ENCODE measurements around the gene RAB40B.

Gene RAB40B

DNA sequence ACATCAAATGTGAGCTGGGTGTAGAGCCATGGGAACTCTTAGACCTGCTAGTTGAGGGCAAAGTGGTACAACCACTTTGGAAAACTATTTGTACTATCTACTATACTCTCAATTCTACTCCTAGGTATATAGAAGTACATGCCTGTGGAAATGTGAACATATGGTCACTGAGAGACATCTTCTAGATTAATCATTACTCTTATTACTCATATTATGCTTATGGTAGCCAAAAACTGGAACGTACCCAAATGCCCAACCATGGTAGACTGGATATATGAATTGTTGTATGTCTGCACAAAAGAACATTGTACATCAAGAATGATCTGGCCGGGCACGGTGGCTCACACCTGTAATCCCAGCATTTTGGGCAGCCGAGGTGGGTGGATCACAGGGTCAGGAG lies 53.0 kb downstream of the RAB40B start:
- no peak for DNase-seq

DNA sequence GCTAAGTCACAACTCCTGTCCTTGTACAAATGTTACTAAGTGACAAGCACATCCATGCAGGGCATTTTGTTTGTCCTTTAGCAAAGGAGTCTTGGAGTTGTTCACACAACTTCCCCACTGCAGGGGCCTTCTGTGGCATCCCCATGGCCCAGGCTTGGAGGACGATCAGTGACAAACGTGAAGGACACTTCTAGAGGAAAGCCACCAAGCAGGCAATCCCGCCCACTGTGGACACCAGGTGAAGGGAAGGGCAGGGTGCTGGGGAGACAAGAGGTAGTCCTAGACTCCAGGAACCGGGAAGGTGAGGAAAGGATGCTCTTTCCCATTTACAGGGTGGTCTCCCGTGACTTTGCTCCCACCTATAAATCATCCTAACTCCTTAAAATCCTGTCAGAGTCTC lies 54.4 kb downstream of the RAB40B start:
- no peak for DNase-seq

DNA sequence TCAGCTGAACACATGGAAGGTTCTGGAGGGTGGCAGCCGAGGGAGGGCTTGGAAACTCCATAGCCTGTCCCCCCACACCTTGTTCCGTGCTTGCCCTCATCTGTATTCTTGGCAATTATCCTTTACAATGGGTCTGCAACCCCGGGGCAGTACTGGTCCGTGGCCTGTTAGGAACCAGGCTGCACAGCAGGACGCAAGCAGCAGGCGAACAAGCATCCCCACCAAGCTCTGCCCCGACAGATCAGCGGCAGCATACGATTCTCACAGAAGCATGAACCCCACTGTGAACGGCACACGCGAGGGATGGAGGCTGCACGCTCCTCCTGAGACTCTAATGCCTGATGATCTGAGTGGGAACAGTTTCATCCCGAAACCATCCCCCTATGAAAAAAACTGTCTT lies 56.5 kb downstream of the RAB40B start:
- DNase-seq: no peak

DNA sequence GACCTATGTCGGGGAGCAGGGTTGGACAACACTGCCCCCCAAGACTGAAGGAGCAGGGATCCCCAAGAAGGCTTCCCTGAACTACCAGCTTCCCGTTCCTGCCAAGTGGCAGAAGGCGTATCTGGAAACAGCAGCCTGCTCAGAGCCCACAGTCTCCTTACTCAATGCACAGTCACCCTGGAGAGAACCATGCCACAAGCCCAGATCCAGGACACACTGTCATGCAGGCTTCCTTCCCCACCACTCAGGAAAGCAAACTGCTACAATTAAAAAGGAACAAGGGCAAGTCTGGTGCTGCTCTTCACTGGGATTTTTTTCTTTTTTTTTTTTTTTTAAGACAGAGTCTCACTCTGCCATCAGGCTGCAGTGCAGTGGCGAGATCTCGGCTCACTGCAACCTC lies 58.5 kb downstream of the RAB40B start:
- no peak for DNase-seq

DNA sequence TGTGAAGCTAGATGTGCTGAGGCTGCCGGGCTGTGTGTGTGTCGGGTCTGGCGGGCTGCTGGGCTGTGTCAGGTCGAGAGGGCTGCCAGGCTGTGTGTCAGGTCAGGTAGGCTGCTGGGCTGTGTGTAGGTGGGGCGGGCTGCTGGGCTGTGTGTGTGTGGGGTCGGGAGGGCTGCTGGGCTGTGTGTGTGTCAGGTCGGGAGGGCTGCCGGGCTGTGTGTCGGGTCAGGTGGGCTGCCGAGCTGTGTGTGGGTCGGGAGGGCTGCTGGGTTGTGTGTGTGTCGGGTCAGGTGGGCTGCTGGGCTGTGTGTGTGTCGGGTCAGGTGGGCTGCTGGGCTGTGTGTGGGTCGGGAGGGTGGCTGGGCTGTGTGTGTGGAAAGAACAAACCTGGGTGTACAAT lies 58.9 kb downstream of the RAB40B start:
- DNase-seq: no peak

DNA sequence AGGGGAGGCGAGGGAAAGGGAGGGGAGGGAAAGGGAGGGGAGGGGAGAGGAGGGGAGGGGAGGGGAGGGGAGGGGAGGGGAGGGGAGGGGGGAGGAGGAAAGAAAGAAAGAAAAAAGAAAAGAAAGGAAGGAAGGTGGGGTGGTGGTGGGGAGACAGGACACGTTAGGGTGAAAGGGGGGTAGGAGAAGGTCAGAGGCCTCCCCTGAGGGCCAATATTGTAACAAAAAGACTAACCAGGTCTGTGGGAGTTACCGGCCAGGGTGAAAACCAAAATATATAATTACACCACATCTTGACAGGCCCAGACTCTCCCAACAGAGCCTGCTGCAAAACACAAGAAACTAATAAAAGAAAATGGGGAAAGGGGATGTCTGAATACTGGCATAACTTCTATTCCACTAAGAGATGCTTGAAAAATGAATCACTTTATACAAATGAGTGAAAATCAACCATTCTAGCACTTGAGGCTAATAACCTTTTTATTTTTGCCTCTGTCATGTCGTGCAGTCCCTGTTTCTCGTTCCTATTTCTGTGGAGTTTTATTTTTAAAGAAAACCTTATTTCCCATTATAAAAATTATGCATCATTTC lies 60.2 kb downstream of the RAB40B start:
- no peak for DNase-seq

DNA sequence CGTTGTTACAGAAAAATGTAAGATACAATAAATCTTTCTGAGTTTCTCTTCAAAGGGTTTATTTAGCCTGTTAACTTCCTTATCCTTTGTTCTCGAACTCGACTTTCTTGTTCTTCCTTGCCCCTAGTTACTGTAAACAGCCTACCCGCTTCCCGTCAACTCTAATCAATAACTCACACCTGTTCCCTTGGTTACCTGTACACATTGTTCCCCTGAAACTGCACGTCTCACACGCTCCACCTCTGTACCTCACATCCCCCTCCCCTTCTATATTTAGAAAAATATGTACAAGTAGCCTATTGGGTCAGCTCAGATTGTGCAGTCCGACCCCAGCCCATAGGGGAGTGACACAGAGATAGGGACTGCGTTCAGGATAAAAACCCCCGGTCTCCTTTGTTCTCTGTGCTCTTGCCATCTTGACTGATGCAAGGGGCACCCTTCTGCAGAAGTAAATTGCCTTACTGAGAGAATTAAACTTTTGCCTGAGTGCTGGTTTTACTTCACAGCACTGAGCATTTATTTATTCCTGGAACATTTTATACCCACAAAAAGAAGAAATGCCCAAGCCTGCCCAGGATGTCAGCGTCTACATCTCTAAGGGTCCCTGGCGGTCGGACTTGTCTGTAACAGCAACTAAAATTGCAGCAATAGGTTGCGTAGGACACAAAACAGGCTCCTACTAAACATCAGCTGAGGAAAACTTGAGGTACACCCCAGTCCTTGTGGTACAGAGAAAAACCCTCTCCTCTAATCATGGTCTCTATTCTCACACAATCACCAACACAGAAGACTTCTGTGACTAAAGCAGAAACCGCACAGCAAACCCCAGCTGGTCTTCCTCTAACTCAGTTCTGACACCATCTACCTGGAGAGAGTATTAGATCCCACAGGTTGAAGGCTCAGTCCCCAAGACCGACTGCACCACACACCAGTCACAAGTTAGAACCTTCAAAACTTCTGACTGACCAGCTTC lies 61.6 kb downstream of the RAB40B start:
- DNase-seq: no peak

DNA sequence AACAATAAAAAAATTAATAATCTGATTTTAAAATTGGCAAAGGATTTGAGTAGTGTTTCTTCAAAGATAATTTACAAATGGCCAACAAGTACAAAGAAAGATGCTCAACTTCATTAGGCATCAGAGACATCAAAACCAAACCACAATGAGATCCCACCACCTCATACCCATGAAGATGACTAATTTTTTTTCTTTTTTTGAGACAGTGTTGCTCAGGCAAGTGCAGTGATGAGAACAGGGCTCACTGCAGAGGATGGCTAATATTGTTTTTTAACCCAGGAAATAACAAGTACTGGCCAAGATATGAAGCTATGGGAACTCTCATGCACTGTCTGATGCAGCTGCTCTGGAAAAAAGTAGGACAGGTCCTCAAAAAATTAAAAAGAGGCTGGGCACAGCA lies 65.2 kb downstream of the RAB40B start:
- DNase-seq: no peak

DNA sequence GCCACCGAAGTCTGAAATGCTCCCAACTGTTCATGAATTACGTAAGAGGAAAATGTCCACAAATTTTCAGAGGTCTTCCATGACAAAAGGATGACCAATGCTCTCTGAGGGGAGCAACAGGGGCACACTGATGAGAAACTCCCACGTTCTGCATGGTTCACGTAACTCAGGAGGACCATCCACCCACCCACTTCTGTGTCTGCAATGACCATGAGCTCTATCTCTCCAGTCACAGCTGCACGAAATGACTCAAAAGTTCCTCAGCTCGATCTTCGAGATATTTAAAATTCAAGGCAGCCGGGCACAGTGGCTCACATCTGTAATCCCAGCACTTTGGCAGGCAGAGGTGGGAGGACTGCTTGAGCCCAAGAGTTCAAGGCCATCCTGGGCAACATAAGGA lies 66.0 kb downstream of the RAB40B start:
- no peak for DNase-seq

DNA sequence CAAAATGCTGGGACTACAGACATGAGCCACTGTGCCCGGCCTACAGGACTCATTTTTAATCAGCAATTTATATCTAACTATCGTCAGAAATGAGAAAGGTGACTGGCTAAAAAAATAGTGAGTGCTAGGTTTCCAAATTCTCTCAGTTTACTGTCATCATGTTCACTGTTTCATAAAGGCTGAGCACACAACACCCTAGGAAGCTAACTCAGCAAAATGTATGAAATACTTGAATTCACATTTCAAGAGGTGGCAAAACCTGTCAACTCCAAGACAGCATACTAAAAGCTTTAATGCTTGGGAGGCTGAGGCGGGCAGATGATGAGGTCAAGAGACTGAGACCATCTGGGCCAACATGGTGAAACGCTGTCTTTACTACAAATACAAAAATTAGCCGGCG lies 67.0 kb downstream of the RAB40B start:
- no peak for DNase-seq

DNA sequence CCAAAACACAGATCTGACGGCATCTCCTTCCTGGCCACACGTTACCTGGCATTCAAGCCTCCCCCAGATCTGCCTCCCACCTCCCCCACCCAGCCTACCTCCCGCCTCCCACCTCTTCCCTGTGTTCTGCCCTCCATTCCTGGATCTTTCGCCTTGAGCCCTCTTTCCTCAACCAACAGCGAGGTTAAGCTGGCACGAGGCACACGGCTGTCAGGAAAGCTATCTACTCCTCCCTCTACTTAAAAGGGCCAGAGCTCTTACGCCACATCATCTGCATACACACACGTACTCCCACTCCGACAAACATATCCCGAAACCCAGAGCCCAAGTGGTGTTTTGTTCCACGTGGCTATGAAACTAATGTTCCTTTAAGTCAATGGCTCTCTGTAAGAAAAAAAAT lies 68.3 kb downstream of the RAB40B start:
- no peak for DNase-seq

DNA sequence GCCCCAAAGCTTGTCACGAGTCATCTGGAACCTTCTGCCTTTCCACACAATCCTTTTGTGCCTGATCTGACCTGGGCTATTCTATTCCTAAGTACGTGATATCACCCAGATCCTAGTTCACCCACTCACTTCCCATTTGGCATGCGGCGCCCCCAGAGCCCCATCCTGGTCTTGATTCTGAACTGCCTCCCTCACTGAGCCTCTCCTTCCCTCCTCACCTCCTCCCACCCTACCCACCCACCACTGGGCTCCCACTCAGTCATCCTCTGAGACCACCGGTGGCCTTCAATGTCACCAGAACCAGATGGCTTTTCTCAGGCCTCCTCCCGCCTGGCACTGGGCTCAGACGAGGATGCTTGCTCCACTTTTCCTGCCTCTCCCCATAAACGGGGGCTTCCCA lies 68.8 kb downstream of the RAB40B start:
- DNase-seq: no peak

DNA sequence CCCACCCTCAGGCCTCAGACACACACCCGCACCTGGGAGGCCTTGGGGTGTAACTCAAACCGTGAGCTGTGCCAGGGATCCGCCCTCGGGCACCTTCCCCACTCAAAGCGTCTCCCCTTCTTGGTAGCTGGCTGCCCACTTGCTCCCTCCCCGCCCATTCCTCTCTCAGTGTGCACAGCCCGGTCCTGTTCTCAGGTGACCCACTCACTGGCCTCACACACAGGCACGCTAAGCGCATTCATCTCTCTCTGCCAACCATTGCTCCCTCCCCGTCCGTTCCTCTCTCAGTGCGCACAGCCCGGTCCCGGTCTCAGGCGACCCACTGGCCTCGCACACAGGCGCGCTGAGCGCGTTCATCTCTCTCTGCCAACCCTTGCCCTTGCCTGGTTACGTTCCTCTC lies 71.1 kb downstream of the RAB40B start:
- DNase-seq: no peak

DNA sequence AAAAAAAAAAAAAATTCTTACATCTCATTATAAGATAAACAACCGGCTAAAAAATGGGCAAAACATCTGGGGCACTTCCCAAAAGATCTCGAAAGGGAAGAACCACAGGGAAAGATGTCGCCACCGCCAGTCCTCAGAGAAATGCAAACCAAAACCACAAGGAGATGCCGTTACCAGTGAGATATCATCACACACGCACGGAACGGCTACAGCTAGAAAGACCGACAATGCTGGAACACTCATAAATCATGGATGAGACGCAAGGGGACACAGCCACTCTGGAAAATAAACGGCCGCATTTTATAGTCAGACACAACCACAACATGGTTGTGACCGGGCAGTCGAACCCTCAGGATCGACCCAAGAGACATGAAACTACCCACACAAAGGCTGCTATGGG lies 74.8 kb downstream of the RAB40B start:
- DNase-seq: no peak

DNA sequence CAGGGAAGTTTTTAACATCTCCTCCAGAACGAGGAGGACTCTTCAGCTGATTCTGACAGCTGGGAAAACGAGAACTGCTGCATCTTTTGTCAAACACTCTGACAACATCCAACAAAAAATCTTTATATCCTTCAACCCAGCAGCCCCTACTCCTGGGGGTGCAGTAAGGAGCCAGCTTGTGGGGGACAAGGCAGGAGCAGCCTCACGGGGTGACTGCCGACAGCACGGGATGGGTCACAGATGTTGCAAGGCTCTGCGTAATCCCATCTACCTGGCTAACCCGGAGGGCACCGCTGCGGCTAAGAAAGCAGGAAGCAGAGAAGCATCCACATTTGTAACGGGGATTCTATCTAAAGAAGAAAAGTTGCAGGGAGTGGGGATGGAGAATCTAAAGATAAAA lies 78.9 kb downstream of the RAB40B start:
- no peak for DNase-seq

DNA sequence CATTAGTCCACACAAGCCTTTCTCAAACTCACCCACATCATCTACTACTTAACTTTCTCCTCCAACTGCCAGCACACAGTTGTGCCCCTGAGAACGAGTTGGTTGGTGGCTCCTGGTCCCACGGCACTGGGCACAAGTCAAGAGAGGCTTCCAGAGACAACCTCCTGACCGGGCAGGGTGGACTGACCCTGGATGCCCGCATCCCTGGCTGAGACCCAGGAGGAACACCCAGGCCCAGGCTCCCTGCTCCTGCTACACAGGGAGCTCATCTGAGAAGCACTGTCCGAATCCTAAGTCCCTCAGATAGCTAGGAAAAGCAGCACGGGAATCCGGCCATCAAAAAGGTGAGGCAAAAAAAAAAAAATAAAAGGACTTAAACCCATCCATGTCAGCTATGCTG lies 79.3 kb downstream of the RAB40B start:
- no peak for DNase-seq

DNA sequence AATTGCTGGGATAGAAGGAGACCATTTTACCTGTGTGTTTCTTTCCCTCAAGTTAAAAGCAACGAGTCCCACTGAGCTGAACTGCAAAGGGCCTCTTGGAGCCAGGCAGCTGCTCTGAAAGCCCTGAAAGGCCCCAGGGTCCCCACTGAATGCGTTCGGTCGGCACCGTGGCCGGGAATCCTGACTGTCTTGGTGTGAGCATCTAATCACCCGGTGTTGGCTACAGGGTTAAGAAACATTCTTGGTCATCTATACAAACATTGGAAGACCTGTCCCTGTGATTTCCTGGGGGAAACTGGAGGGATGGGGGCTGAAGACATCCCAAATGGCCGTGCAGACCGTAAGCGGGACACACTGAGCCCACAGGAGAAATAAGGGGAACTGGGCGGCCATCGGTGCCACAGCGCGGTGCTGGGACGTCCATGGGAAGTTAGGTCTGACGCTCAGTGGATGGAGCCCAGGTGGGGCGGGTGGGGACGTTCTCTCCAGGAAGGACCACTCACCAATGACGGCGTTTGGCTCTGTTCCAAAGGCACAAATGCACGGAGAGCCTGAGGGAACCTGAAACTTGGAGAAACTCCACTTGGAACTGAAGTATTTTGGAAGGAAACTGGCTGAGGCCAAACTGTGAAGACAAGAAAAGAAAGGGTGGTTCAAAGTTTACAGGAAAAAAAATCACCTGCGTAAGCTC lies 82.3 kb downstream of the RAB40B start:
- DNase-seq: no peak

DNA sequence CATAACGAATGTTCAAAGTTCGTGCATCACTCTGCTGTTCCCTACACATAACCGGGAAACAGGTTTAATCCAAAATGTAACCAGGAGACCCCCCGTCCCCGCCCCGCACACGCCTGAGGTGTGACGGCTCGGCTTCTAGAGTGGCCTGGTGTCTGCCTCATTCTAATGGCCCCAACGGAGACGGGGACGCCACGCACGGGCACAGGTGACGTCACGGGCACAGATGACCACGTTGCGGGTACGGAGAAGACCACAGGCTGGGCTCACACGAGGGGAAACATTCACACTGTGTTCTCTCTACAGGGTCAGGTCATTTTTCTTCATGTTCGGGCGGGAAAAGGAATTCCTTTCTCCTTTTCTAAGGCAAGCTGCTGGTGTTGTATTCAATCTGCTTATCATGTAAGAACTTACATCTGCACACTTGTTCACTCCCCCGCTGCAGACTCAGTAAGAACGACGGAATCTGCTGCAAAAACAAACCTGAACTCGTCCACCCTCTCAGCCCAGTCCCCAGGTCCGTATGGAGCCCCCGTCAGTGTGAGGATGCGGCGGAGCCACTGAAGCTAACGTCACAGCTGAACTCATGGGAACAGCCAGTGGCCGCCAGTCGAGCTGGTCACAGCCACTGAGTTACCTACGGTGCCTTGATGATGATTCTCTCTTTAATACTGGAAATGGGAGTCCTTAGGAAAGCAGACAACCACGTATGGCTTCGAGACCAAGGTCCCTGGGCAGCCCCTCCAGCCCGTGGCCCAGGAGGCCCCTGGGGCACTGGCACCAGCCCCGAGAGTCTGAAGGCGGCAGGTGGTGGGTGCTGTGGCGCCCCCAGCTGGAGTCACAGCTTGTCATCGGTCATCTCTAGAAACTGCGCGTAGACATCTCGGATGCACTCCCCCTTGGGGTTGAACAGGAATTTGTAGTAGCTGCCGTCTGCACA lies 83.1 kb downstream of the RAB40B start:
- DNase-seq: no peak

DNA sequence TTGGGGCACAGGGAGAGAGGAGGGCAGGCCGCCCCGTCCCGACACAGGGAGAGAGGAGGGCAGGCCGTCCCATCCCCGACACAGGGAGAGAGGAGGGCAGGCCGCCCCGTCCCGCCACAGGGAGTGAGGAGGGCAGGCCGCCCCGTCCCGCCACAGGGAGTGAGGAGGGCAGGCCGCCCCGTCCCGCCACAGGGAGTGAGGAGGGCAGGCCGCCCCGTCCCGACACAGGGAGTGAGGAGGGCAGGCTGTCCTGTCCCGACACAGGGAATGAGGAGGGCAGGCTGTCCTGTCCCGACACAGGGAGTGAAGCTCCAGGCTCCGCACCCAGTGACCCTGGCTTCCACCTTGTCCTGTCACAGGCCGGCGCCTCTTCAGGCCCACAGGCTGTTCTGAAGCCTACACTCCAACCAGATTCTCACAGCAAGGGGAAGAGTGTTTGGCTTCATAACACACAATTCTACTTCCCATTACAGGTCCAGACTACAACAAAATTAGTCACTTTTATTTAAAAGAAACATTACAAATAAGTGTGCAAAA lies 84.3 kb downstream of the RAB40B start:
- no peak for DNase-seq

DNA sequence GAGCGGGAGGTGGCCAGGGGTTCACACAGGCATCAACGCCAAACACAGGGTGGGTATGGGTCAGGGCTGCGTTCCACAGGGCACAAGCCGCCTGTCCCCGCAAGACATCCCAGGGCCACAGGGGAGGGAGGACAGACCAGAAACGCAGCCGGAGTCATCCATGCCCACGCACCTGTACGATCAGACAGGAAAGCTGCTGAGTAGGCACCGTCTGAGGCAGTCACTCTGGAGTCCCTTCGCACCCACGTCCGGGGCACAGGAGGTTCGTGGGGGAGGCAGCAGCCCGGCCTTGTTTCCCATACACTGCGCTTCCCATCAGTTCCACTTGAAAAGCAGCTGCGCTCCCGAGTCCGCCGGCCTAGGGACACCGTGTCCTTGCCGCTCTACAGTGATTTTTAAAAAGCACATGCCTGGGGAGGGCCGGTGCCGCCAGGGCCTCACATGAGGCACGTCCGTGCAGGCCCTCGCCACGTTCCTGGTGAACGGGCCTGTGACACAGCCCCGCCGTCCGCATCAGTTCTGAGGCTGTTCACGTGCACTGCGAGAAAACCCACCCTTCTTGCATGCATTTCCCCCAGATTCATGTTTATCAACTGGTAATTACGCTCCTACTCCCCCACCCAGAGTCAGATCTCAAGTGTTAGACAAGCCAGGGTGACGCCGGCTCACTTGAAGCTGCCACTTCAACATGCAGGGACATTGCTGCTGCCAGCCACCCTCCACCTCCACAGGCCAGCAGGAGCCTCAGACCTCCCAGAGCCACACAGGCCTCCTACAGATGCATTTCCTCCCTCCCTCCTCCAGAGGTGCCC lies 85.0 kb downstream of the RAB40B start:
- DNase-seq: no peak

Measured in stimulated activated naive CD4-positive, alpha-beta T cell treated with Interleukin-2 at 50 U/mL for 16 hours (primary cell).